Measurements from ENCODE around the gene SYT6. TPM values are rescaled to one million over a fixed set of nuclear protein-coding genes. Genes with fewer than 3 reads are reported as not detected.
A peak's percentile ranks its signal among the peaks of the same experiment; 100 is the strongest.

SYT6 gene
- total RNA-seq, 1 experiment from 2014 or later = not detected

DNA sequence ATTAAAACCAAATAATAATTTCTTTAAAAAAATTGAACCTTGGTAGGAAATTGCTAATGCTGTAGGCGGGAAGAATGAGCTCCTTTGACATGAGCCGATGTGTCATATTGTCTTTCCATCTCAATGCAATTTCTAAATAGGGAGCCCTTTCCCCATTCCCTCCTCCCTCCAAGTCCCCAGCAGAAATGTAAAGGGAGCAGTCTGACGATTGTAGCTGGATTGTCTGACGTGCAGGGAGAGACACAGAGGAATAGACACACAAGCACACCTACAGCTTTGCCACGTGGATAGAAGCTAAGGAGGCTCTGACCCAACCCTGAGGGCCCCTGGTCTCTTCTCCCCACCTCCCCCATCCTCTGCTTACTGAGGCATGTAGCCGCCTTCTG, 3.6 kb upstream of the SYT6 start:
- in situ Hi-C loops (cut with HindIII; ENCODE audit: low pct_unique_long_range_greater_than_20kb, low sequenced_read_pairs) = no loop called here
- no peak for DNase-seq (ENCODE audit: low read depth, low spot score)

DNA sequence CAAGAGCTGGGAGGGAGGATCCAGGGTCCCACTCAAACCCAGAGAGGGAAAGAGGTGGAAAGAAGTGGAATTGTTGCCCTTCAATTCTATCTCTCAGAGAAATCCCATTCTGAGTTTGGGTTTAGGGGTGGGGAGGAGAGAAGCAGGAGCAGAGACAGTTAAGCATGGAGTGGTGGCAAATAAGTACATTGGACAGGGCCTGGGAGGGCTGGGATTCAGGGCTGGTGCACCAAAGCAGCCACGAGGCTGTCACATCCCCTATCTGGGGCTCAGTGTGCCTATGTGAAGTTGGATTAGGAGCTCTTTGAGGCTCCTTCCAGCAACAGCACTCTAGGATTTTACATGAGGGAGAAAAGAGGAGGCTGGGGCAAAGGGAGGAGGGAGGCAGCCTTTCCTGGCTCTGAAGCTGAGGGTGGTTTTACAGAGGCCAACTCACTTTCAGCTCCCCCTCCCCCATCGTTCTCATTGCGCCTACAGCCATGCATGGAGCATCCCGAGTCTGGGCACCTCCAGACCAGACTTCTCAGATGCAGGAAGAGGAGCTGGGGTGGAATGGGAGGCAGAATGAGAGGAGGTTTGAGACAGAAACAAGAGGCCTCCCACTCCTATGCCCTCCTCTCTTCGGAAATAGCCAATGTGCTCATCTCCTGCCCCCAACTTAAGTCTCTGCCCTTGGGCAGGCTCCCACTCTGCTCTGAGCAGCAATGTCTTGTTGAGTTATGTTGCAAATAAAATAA, 3.0 kb upstream of the SYT6 start:
- in situ Hi-C loops (cut with HindIII; ENCODE audit: low pct_unique_long_range_greater_than_20kb, low sequenced_read_pairs) = no loop called here
- DNase-seq (ENCODE audit: low read depth, low spot score) = no peak

DNA sequence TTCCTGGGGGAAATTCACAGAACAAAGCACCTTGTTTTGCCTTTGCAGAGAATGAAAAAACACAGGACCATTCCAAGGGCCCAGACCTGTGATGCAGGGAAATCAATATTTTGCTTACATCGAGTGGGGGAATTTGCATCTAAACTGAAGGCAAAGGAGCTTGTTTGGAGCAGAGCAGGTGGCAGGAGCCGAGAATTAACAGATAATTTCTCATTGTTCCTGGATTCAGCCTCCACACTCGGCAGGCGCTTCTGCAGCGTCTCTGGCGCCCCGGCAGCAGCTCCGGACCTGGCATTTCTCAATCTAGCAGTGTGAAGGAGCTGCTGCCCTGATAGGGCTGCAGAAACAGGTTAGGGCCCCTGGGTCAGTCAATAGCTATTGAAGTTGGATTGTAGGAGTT, 2.0 kb upstream of the SYT6 start:
- no peak for DNase-seq (ENCODE audit: low read depth, low spot score)
- in situ Hi-C loops (cut with HindIII; ENCODE audit: low pct_unique_long_range_greater_than_20kb, low sequenced_read_pairs) = no loop called here

DNA sequence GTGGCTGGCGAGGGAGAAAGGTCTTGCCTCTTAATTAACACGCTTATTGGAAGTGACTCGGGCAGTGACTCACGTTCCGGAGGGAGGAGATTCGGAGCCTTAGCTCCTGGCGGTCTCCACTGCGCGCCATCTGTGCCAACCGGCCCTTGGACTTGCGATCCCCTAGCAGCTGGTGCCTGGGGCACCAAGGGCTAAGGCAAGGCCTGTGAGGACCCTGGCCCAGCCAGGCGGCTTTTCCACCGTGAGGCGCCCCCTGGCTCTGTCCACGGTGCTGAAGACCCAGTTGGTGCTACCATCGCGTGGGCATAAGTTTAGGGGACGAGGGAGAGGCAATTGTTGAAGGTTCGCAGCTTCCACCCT, 1.3 kb upstream of the SYT6 start:
- no peak for DNase-seq (ENCODE audit: low read depth, low spot score)
- in situ Hi-C loops (cut with HindIII; ENCODE audit: low pct_unique_long_range_greater_than_20kb, low sequenced_read_pairs) = no loop called here

DNA sequence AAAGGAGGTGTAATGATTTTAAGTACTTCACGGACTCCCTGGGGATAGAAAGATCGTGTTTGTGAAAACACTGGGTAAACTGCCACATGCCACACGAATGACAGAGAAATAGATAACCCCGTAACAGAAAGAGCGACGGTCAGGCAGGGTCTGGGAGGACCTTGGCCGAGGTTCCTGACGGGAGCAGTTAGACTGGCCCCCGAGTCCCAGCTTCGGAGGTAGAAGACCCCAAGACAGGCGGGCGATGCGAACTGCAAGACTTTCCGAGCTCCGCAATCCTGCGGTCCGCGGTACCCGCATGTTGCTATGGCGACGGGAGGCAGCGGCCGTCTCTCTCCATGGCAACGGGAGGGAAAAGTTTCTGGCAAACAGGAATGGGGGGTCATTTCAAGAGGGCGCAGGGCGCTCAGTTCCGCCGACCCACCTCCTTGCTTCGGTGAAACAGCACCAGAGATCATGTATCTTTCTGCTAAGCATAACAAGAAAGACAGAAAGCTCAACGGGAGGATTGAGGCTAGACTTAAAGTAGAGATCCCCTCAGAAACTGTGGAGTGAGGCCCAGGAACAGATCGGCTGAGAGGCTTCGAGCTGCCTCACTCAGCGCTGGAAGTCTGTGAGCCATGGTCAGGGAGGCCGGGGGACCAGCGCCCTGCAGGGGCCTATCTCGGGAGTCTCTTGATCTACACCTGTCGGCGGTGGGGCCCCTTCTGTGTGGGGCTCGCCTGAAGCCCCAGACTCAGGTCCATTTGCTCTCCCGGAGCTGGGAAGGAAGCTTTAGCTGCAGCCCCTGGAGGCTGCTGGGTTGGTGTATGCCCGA, 685 bp upstream of the SYT6 start:
- no peak for DNase-seq (ENCODE audit: low read depth, low spot score)
- in situ Hi-C loops (cut with HindIII; ENCODE audit: low pct_unique_long_range_greater_than_20kb, low sequenced_read_pairs) = no loop called here

DNA sequence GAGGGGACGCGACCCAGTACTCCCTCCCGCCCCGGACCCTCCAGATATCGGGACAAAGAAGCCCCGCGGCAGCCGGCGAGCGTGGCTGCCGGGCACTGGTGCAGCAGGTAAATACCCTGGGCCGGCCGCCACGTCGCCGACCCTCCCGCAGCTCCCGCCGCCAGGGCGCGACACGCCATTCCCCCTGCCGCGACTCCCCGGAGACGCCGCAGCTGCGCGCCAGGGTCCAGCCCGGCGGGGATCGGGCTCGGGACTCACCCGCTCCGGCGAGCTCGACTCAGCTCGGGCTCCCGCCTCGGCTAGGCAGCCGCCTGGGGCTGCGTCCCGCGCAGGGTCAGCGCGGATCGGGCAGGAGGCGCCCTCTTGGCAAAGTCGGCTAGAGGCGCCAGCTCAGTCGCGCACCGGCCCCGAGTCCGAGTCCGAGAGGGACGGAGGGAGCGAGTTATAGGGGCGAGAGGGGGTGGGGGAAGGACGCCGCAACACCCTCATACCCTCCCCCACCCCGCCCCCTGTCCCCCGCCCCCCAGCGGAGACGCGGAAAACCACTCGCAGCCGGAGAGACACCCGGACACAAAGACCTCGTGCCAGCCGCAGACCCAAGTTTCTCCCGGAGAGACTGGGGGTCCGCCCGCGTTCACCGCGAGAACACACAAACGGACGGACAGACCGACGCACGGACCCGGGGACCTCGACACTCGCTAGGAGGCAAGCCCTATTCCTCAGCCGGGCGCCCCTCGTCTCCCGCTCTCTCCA, 985 bp downstream of the SYT6 start:
- DNase-seq (ENCODE audit: low read depth, low spot score) = peak; percentile 1
- in situ Hi-C loops (cut with HindIII; ENCODE audit: low pct_unique_long_range_greater_than_20kb, low sequenced_read_pairs) = no loop called here

DNA sequence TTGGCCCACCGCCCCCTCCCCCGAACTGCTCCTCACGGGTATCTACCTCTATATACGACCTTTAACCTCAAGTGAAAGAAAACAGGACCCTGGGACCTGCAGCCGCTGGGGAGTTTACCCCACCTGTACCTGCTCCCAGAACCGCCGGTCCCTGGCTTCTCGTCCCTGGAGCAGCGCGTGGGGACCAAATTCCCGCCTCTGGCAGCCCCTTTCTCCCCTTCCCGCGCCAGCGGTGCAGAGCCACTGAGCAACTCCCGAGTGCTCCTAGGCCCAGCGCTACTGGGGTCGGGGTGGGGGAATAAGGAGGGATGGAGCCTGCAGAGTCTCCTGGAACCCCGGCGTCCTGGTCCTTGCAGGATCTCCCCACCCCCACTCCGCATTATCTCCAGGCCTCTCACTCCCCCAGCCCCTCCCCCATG, 1.6 kb downstream of the SYT6 start:
- in situ Hi-C loops (cut with HindIII; ENCODE audit: low pct_unique_long_range_greater_than_20kb, low sequenced_read_pairs) = no loop called here

DNA sequence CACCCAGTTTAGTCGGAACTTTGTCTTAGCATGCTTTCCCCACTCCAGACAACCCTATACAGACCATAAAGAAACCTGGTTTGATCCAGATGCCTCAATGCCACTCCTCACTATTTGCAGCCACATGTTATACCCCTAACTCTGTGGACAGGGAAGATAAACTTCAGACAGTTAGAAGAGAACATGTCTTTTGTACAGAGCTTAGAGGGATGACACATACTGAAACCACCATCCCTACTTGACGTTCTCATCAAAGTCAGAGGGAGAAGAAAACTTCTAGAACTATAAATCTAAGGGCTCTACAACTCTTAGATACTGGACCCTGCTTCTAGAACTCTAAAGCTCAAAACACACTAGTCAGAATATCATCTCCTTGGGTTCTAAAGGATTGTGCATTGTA, 3.7 kb downstream of the SYT6 start:
- in situ Hi-C loops (cut with HindIII; ENCODE audit: low pct_unique_long_range_greater_than_20kb, low sequenced_read_pairs) = no loop called here

More for the DNA sequence above, 1.6 kb downstream of the SYT6 start:
- DNase-seq (ENCODE audit: low read depth, low spot score) = no peak

DNA sequence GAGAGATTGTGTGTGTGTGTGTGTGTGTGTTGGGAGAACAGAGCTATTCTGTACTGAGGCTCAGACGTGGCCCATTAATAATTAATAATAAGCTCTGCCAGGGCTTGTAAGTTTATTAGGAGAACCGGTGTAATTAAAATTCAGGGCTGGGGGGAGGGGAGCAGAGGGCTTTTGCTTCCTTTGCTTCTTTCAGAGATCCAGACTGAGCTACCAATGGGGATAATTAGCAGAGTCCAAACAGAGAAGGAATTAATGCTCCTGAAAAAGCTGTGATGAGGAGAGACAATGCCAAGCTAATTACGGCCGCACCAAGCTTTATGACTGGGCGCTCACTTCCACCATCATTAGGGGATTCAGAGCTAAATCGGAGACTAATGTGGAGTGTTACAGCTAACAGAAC, 4.5 kb downstream of the SYT6 start:
- DNase-seq (ENCODE audit: low read depth, low spot score) = no peak
- in situ Hi-C loops (cut with HindIII; ENCODE audit: low pct_unique_long_range_greater_than_20kb, low sequenced_read_pairs) = no loop called here

More for the DNA sequence above, 3.7 kb downstream of the SYT6 start:
- peak; percentile 2 for DNase-seq (ENCODE audit: low read depth, low spot score)

DNA sequence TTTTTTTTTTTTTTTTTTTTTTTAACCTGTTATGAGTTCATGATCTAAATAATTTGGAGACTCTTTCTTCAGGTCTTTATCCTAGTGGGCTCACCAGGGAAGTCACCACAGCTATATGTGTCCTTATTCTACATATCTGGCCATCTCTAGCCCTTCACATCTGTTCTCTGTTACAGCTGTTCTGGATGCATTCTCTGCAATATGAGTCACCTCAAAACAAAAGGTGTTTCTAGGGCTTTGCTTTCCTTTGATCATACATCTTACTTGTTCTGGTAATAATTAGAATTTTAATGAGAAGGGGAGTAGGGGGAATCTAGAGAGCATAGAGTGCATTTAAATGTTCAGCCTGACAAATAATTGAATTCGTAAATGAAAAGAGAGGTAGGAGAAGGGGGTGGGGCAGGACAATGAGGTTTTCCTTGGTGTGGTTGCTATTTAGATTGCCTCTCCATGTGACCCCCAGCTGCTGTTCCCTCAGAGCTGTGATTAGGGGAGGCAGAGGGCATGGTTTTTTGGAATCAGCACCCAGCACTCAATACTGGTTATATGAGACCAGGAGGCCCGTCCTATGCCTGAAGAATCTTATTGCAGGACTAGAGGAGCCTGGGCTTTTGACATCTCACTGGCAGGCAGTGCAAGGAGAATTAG, 8.0 kb downstream of the SYT6 start:
- in situ Hi-C loops (cut with HindIII; ENCODE audit: low pct_unique_long_range_greater_than_20kb, low sequenced_read_pairs) = no loop called here
- DNase-seq (ENCODE audit: low read depth, low spot score) = no peak

DNA sequence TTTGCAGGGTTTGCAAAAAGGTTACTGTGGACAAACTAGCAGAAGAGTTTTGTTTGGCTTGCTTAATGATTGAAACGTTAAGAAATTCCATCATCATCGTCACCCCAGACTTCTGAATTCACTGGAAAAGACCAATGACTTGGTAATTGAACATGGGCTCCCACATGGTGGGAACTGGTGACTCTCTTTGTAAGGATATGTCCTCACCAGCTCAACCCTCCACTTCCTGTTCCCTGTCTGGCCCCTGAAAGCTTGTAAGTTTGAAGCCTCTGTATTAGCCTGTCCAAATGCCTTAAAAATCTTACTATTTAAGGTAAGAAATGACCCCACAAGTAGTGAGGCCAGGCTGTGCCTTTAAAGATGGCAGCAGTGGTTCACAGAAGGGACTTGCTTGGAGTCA, 9.7 kb downstream of the SYT6 start:
- DNase-seq (ENCODE audit: low read depth, low spot score) = no peak
- in situ Hi-C loops (cut with HindIII; ENCODE audit: low pct_unique_long_range_greater_than_20kb, low sequenced_read_pairs) = no loop called here

DNA sequence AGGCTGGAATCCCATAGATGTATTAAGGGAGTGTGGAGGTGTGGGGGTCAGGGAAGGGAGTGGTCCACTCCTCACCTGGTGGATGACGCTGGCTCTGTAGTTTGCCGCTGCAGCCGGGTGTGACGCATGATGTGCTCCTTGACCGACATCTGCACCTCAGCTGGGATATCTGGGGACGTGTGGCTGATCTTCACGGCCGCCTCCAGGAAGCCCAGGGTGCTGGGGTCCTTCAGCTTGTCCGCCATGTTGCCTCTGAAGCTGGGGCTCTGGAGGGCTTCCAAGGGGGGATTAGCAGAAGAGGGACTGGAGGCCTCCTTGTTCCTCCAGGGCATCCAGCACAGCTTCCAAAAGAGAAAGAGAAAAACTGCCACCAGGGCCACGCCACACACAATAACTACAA, 14.1 kb downstream of the SYT6 start:
- no peak for DNase-seq (ENCODE audit: low read depth, low spot score)
- in situ Hi-C loops (cut with HindIII; ENCODE audit: low pct_unique_long_range_greater_than_20kb, low sequenced_read_pairs) = no loop called here

DNA sequence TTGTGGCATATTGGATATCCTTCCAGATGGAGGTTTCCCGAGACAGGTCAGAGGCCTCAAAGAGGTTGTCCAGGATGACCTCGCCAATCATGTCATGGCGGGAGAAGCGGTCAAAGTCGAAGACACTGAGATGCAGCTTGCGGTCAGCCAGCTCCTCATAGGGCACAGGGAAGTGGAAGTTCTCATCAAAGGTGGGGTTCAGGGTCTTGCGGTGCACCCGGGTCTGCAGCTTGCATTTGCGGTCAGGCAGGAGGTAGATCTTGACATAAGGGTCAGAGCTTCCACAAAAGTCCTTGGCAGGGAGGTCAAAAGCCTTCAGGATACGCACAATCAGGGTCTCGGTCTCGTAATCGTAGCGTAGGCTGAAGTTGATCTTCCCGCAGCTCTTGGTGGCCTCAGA, 16.2 kb downstream of the SYT6 start:
- no peak for DNase-seq (ENCODE audit: low read depth, low spot score)

DNA sequence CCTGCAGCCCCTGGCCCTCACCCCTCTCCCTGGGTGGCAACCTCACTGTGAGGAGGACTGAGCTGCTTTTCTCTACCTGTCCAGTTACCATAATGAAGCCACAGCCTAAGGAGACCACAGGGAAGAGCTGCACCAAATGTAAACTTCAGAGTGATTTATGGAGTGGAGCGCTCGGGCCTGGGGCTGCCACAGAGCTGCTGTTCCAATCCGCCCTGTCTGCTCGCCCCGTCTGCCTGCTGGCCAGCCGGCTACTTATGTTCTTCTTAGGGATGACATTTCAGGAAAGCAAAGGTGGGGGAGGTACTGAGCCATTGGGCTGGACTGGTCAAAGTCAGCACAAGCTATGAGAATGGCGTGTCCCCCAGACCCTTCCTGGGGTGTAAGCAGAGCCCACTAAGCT, 17.9 kb downstream of the SYT6 start:
- in situ Hi-C loops (cut with HindIII; ENCODE audit: low pct_unique_long_range_greater_than_20kb, low sequenced_read_pairs) = no loop called here
- DNase-seq (ENCODE audit: low read depth, low spot score) = no peak

More for the DNA sequence above, 16.2 kb downstream of the SYT6 start:
- in situ Hi-C loops (cut with HindIII; ENCODE audit: low pct_unique_long_range_greater_than_20kb, low sequenced_read_pairs) = no loop called here

DNA sequence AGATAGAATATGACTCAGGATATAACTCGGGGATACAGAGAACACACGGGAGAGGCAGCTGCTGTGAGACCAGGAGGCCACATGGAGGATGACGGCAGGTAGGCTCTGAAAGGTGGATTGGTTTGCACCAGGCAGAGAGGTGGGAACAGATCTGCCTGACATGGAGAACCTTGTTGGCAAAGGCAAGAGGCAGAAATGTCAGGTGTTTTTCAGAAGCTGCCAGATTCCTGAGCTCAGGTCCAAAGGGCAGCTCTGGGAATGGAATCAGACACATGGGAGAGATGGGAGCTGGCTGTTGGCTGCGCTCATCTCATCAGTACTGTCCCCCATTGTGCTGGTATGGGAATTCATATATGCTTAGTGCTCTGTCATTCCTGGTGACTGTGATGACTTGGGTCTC, 19.2 kb downstream of the SYT6 start:
- DNase-seq (ENCODE audit: low read depth, low spot score) = no peak
- in situ Hi-C loops (cut with HindIII; ENCODE audit: low pct_unique_long_range_greater_than_20kb, low sequenced_read_pairs) = no loop called here

DNA sequence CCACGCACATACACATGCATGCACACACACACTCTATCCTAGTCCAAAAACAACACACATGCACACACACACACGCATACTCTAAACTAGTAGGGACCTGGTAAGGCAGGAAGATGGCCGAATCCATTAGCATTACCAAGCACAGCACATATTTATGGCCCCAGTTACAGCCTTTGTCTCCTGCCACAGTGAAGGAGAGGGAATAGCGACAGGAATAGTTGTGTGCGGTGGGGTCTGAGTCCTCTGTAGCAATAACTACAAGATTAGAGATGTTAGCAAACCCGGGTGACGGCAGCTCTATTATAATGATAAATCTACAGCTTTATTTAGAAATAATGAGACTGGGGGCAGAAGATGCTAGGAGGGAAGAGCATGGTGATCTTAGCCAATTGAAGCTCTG, 20.5 kb downstream of the SYT6 start:
- in situ Hi-C loops (cut with HindIII; ENCODE audit: low pct_unique_long_range_greater_than_20kb, low sequenced_read_pairs) = no loop called here
- DNase-seq (ENCODE audit: low read depth, low spot score) = no peak

DNA sequence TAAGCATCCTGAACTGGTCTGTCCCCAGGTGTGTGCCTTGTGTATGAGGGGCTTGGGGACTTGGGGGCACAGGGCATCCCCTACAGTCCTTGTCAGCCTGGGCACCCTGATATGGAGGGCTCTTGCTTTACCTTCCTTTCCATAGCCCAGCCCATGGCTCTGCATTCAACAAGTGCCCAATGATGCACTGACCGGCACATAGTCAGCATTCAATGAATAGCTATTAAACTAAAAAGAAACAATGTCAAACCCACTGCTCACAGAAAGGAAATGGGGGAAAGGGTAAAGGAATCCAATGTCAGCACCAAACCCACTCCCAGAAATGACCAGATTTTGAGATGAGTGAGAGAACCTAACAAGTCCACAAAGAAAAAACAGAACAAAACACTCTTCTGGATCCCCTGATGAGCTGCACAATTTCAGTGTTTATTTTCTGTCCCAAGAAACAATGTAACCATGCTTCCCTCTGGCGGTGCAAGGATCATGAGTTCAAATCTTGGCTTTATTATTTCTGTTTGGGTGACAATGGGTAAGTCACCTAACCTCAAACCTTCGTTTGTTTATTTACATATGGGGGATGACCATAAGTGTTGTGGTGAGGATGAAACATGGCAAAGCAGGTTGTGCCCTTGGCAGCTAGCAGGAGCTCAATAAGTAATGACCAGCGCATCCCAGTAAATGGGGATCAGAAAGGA, 22.0 kb downstream of the SYT6 start:
- no peak for DNase-seq (ENCODE audit: low read depth, low spot score)
- in situ Hi-C loops (cut with HindIII; ENCODE audit: low pct_unique_long_range_greater_than_20kb, low sequenced_read_pairs) = no loop called here

All from SK-MEL-5 (cell line).